ENCODE data around the gene GABPB1.

Gene GABPB1

GRCh38 chr15:50275908-50276307 lies 79.1 kb downstream of the GABPB1 start:
- no peaks in the 10 kb centered on the region for H4K20me1 ChIP-seq (ENCODE audit: insufficient read depth, low read length)
- H3K9ac ChIP-seq (ENCODE audit: low read length) = no peak overlapping the region
- H3K27ac ChIP-seq (ENCODE audit: low read length) = no peak overlapping the region
- H3K36me3 ChIP-seq (replicated peaks; ENCODE audit: insufficient read depth, low read length) = no peaks in the 10 kb centered on the region
- H3K27me3 ChIP-seq (replicated peaks; ENCODE audit: insufficient read depth, low read length) = no peaks in the 10 kb centered on the region
- no peaks in the 10 kb centered on the region for H3K79me2 ChIP-seq (ENCODE audit: low read length)
- no peak overlapping the region for H3K4me3 ChIP-seq (ENCODE audit: low read length)
- H3K4me1 ChIP-seq (ENCODE audit: low read length) = no peaks in the 10 kb centered on the region
- H3K9me2 ChIP-seq (replicated peaks; ENCODE audit: insufficient read depth, low read length) = no peaks in the 10 kb centered on the region
- no peak for DNase-seq
- no peak overlapping the region for H3K4me2 ChIP-seq (ENCODE audit: low read depth, low read length)
- no peak for TF ChIP-seq CTCF (IDR thresholded peaks at IDR 0.05; ENCODE audit: low read length)
- TF ChIP-seq EZH2 (optimal IDR thresholded peaks at IDR 0.05; ENCODE audit: low read depth, low read length) = no peak
- no peak for TF ChIP-seq EZH2phosphoT487 (IDR thresholded peaks at IDR 0.05; ENCODE audit: low read length)
- no peaks in the 10 kb centered on the region for H3F3A ChIP-seq (ENCODE audit: insufficient read depth, low read length)
- no peaks in the 10 kb centered on the region for H3K9me3 ChIP-seq (replicated peaks; ENCODE audit: insufficient read depth, low read length)
- no peak overlapping the region for H2AFZ ChIP-seq (ENCODE audit: low read length)

- Histone ChIP-seq H3K27ac (ENCODE audit: low read length) (no peak overlapping the region), H3K9ac (ENCODE audit: low read length) (no peak overlapping the region), H3F3A (ENCODE audit: insufficient read depth, low read length) (no peaks in the 10 kb centered on the region), H4K20me1 (ENCODE audit: insufficient read depth, low read length) (no peaks in the 10 kb centered on the region), H2AFZ (ENCODE audit: low read length) (no peak overlapping the region), H3K79me2 (ENCODE audit: low read length) (no peaks in the 10 kb centered on the region), H3K36me3 (replicated peaks; ENCODE audit: insufficient read depth, low read length) (no peaks in the 10 kb centered on the region), H3K4me1 (ENCODE audit: low read length) (no peaks in the 10 kb centered on the region), H3K27me3 (replicated peaks; ENCODE audit: insufficient read depth, low read length) (no peaks in the 10 kb centered on the region), H3K9me3 (replicated peaks; ENCODE audit: insufficient read depth, low read length) (no peaks in the 10 kb centered on the region), H3K4me2 (ENCODE audit: low read depth, low read length) (no peak overlapping the region), H3K9me2 (replicated peaks; ENCODE audit: insufficient read depth, low read length) (no peaks in the 10 kb centered on the region), H3K4me3 (ENCODE audit: low read length) (no peak overlapping the region)
- DNase-seq = no peak
- no peak for TF ChIP-seq CTCF (IDR thresholded peaks at IDR 0.05; ENCODE audit: low read length)
- TF ChIP-seq EZH2 (optimal IDR thresholded peaks at IDR 0.05; ENCODE audit: low read depth, low read length) = no peak
Measured at GRCh38 chr15:50275091-50275490, 79.9 kb downstream of the GABPB1 start.

GRCh38 chr15:50267577-50267976 lies 87.4 kb downstream of the GABPB1 start:
- Histone ChIP-seq H3K4me3 (ENCODE audit: low read length) (no peak overlapping the region), H4K20me1 (ENCODE audit: insufficient read depth, low read length) (no peaks in the 10 kb centered on the region), H2AFZ (ENCODE audit: low read length) (no peak overlapping the region), H3K4me1 (ENCODE audit: low read length) (no peaks in the 10 kb centered on the region), H3K36me3 (replicated peaks; ENCODE audit: insufficient read depth, low read length) (no peaks in the 10 kb centered on the region), H3K4me2 (ENCODE audit: low read depth, low read length) (no peak overlapping the region), H3K9me3 (replicated peaks; ENCODE audit: insufficient read depth, low read length) (no peaks in the 10 kb centered on the region), H3K27ac (ENCODE audit: low read length) (no peak overlapping the region), H3K9ac (ENCODE audit: low read length) (no peak overlapping the region), H3K9me2 (replicated peaks; ENCODE audit: insufficient read depth, low read length) (no peaks in the 10 kb centered on the region), H3K27me3 (replicated peaks; ENCODE audit: insufficient read depth, low read length) (no peaks in the 10 kb centered on the region), H3K79me2 (ENCODE audit: low read length) (no peaks in the 10 kb centered on the region), H3F3A (ENCODE audit: insufficient read depth, low read length) (no peaks in the 10 kb centered on the region)
- no peak for TF ChIP-seq CTCF (IDR thresholded peaks at IDR 0.05; ENCODE audit: low read length)
- TF ChIP-seq EZH2 (optimal IDR thresholded peaks at IDR 0.05; ENCODE audit: low read depth, low read length) = no peak
- no peak for TF ChIP-seq EZH2phosphoT487 (IDR thresholded peaks at IDR 0.05; ENCODE audit: low read length)
- DNase-seq = no peak
